Measurements from ENCODE around the gene SFXN1. TPM values are rescaled to one million over a fixed set of nuclear protein-coding genes. Genes with fewer than 3 reads are reported as not detected.

The SFXN1 gene
- total RNA-seq, 1 donor from 2014 or later: 83.7 TPM

GRCh38 chr5:175513297-175513696 is 34.9 kb downstream of the SFXN1 start:
- Mint-ChIP-seq H3K36me3 (ENCODE audit: insufficient read depth) (peaks cover 43% of the 10 kb centered on the region), H3K4me1 (ENCODE audit: low read depth) (no peaks in the 10 kb centered on the region), H3K4me3 (ENCODE audit: low read depth) (no peak overlapping the region), H3K27ac (no peak overlapping the region), H3K27me3 (no peaks in the 10 kb centered on the region), H3K9me3 (ENCODE audit: low read depth) (peaks cover 5% of the 10 kb centered on the region)
- no peak for TF ChIP-seq CTCF (IDR thresholded peaks at IDR 0.05; ENCODE audit: unreplicated experiment)
- no peak for DNase-seq (ENCODE audit: low spot score, unreplicated experiment)

- peaks cover 9% of the 10 kb centered on the region for H3K9me3 Mint-ChIP-seq (ENCODE audit: low read depth)
Measured at GRCh38 chr5:175513726-175514125, 35.4 kb downstream of the SFXN1 start.

DNA sequence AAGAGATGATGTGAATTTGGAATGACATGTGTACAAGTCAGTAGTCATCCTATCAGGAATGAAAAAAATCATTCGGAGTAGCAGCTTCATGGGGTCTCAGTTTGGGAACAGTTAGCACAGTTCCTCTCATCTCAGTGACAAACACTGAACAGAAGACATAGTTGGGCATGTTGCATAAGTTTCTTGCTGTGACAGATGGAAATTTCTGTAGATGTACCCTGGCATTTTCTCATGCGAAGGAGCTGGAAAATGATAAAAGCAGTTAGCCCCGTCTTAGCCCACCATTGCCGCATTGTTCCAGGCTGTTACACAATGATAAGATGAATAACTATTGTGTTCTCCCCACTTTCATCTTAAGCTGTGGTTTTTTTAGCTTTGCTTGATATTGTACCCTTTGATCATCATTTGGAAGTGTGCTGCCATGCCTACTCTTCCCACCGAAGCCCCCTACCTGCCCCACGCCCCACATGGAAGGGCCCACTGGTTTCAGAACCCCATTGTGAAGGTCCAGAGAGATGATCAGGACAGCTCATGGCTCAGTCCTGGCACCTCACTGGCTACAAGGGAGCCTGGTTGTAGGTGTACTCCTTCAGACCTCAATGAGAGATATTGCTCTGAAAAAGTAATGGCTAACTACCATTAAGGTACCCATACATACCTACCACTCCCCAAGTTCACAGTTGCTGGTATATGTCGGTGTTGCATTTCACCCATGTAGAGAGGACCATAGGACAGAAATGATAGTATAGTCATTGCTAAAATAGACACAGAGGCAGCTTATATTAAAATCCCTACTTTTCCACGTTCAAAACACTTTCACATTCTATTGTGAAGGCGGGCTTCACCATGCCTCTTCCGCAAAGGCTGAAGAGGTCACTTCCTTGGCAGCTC is 38.8 kb downstream of the SFXN1 start:
- Mint-ChIP-seq H3K9me3 (ENCODE audit: low read depth) (peaks cover 10% of the 10 kb centered on the region), H3K4me1 (ENCODE audit: low read depth) (no peaks in the 10 kb centered on the region), H3K36me3 (ENCODE audit: insufficient read depth) (peaks cover 49% of the 10 kb centered on the region), H3K27ac (no peak overlapping the region), H3K27me3 (no peaks in the 10 kb centered on the region), H3K4me3 (ENCODE audit: low read depth) (no peak overlapping the region)
- no peak for DNase-seq (ENCODE audit: low spot score, unreplicated experiment)
- no peak for TF ChIP-seq CTCF (IDR thresholded peaks at IDR 0.05; ENCODE audit: unreplicated experiment)

More at GRCh38 chr5:175513726-175514125, 35.4 kb downstream of the SFXN1 start:
- Mint-ChIP-seq H3K4me3 (ENCODE audit: low read depth) (no peak overlapping the region), H3K27ac (no peak overlapping the region), H3K4me1 (ENCODE audit: low read depth) (no peaks in the 10 kb centered on the region), H3K27me3 (no peaks in the 10 kb centered on the region), H3K36me3 (ENCODE audit: insufficient read depth) (peaks cover 47% of the 10 kb centered on the region)
- no peak for TF ChIP-seq CTCF (IDR thresholded peaks at IDR 0.05; ENCODE audit: unreplicated experiment)
- DNase-seq (ENCODE audit: low spot score, unreplicated experiment): no peak

DNA sequence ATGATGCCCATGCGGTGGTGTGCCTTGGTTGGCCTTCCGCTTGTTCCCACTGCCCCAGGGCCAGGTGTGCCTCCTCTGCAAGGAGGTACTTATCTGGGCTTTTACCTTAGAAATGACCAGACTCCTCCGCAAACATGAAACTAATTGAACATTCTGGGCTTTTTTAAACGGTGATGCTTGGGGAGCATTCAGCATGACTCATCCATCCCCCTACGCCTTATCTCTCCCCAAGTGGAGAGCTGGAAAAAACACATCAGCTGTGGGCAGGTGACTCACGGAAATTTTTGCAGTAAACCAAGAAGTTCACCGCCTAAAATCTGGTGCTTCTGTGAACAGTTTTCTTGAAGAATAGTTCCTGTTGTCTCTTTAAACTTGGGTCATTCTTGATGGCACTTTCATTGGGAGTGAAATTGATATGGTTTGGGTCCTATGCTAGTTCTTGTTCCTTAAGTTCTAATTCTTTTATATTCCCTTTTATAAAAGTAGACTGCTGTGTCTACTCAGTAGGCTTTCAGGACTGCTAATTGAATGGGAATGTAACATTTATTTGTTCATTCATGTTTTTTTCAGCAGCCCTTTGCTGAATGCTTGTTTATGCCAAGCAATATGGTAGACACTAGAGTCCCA is 39.6 kb downstream of the SFXN1 start:
- no peak for DNase-seq (ENCODE audit: low spot score, unreplicated experiment)
- Mint-ChIP-seq H3K27me3 (no peaks in the 10 kb centered on the region), H3K4me1 (ENCODE audit: low read depth) (no peaks in the 10 kb centered on the region), H3K36me3 (ENCODE audit: insufficient read depth) (peaks cover 49% of the 10 kb centered on the region), H3K4me3 (ENCODE audit: low read depth) (no peak overlapping the region), H3K9me3 (ENCODE audit: low read depth) (peaks cover 10% of the 10 kb centered on the region), H3K27ac (no peak overlapping the region)
- no peak for TF ChIP-seq CTCF (IDR thresholded peaks at IDR 0.05; ENCODE audit: unreplicated experiment)

DNA sequence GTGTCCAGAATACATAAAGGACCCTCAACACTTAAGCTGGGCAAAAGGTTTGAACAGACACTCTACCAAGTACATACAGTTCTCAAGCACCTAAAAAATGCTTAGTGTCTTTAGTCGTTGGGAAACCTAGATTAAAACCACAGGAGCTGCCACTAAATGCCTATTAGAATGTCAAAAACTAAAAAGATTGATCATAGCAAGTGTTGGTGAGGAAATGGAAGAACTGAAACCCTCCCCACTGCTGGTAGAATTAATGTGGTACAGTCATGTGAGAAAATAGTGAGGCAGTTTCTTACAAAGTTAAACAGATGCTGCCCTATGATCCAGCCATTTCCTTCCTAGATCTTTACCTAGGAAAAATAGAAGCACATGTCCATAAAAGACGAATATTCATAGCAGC is 40.6 kb downstream of the SFXN1 start:
- Mint-ChIP-seq H3K27ac (no peak overlapping the region), H3K4me1 (ENCODE audit: low read depth) (no peaks in the 10 kb centered on the region), H3K9me3 (ENCODE audit: low read depth) (peaks cover 10% of the 10 kb centered on the region), H3K27me3 (no peaks in the 10 kb centered on the region), H3K36me3 (ENCODE audit: insufficient read depth) (peaks cover 47% of the 10 kb centered on the region), H3K4me3 (ENCODE audit: low read depth) (no peak overlapping the region)
- TF ChIP-seq CTCF (IDR thresholded peaks at IDR 0.05; ENCODE audit: unreplicated experiment): no peak
- DNase-seq (ENCODE audit: low spot score, unreplicated experiment): no peak

All from progenitor cell of endocrine pancreas (in vitro differentiated cells).